Measurements from ENCODE around the gene NUSAP1.

- TF ChIP-seq BACH2 (CRISPR knock-in tag; IDR thresholded peaks at IDR 0.05; ENCODE audit: borderline replicate concordance): no peak
- TF ChIP-seq PATZ1 (CRISPR knock-in tag; IDR thresholded peaks at IDR 0.05; ENCODE audit: borderline replicate concordance): no peak
- TF ChIP-seq ZFP30 (CRISPR knock-in tag; IDR thresholded peaks at IDR 0.05): no peak
- no peak for TF ChIP-seq ISL1 (CRISPR knock-in tag; IDR thresholded peaks at IDR 0.05)
- TF ChIP-seq ZC3H10 (CRISPR knock-in tag; IDR thresholded peaks at IDR 0.05): no peak
- TF ChIP-seq ZNF565 (CRISPR knock-in tag; conservative IDR thresholded peaks at IDR 0.05; ENCODE audit: low read depth): no peak
- no peak for TF ChIP-seq ARNTL (CRISPR knock-in tag; IDR thresholded peaks at IDR 0.05; ENCODE audit: borderline replicate concordance, low read depth)
- no peak for TF ChIP-seq SNAI2 (CRISPR knock-in tag; IDR thresholded peaks at IDR 0.05)
These were observed 84.9 kb downstream of the NUSAP1 start for GRCh38 chr15:41417418-41418195.

Data from SK-N-SH treated with all-trans-retinoic acid at 6 μM for 48 hours (cell line).